SH-SY5Y (cell line): Measurements from ENCODE around the gene HS6ST3.

Source experiments
- GATA2 ChIP-seq: IDR thresholded peaks from 2 replicates; pipeline ENCODE4 v1.6.1; 2011; ENCODE audit warnings: mild to moderate bottlenecking, low read depth, low read length
- GATA3 ChIP-seq: IDR thresholded peaks from 2 replicates; pipeline ENCODE4 v1.6.1; 2011; ENCODE audit warnings: low read depth, mild to moderate bottlenecking, low read length, moderate library complexity

DNA sequence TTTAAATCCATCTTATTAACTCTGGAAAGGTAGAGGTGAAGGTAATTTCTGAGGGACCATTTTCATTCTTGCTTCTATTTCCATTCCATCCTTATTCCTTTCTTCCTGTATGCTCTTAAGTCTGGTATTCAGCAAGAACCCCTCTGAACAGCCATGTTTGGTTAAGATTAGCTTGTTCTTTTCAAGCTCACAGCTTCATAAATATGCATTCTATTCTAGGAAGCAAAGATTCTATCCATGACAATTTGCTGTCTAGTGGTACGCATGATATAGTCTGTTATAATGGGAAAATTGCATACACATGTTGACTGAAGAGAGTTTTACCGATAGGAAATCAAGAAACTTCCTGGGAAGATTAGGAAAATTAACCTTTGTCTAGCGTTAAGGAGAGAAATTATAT is 218.7 kb downstream of the HS6ST3 start:
- no peak for TF ChIP-seq GATA3
- no peak for TF ChIP-seq GATA2
